ENCODE data around the gene ARHGAP11A. TPM values are rescaled to one million over a fixed set of nuclear protein-coding genes. Genes with fewer than 3 reads are reported as not detected.

ARHGAP11A gene
- total and polyA plus RNA-seq, 10 of the 15 experiments (the other 5 are each of a cell fraction or from before 2014, with no cell fraction given), result 12.4 to 53.6 (median 36.5) TPM

- CTCF ChIA-PET, result interaction anchor here (3.2 kb wide), 1 partner anchor 20 kb away, joined by 14 read pairs; no protein-coding TSS in a partner anchor
- H3K36me3 ChIP-seq (ENCODE audit: control insufficient read depth in 2 of 2, insufficient read depth in 2 of 2, low read length in 1 of 2), result no peaks in the 10 kb centered on the region
- DNase-seq (ENCODE audit: low read depth, low spot score) (no peak), FAIRE-seq (no peak), ATAC-seq (no peak)
- no peak overlapping the region for H3K9ac ChIP-seq (ENCODE audit: control insufficient read depth, insufficient read depth, low read length)
- TF ChIP-seq POU2F2 (IDR thresholded peaks at IDR 0.05; ENCODE audit: borderline replicate concordance, low read depth, low read length) (no peak), LARP7 (IDR thresholded peaks at IDR 0.05) (no peak), CTCF (IDR thresholded peaks at IDR 0.05 in 2 of 3, conservative IDR thresholded peaks at IDR 0.05 in 1 of 3; ENCODE audit: control insufficient read depth in 2 of 3, extremely low read depth in 1 of 3, insufficient read depth in 1 of 3, low read depth in 3 of 3, low read length in 3 of 3) (no peak), ATF3 (IDR thresholded peaks at IDR 0.05; ENCODE audit: borderline replicate concordance, extremely low read depth, low read depth, low read length) (no peak), IRF4 (IDR thresholded peaks at IDR 0.05; ENCODE audit: low read depth, low read length) (no peak), MTA3 (IDR thresholded peaks at IDR 0.05; ENCODE audit: borderline replicate concordance, low read length) (no peak), BACH1 (IDR thresholded peaks at IDR 0.05; ENCODE audit: borderline replicate concordance) (no peak), ZNF207 (IDR thresholded peaks at IDR 0.05; ENCODE audit: borderline replicate concordance) (no peak), FOXM1 (IDR thresholded peaks at IDR 0.05; ENCODE audit: low read depth, low read length) (no peak), ZNF217 (IDR thresholded peaks at IDR 0.05) (no peak), SMAD1 (IDR thresholded peaks at IDR 0.05; ENCODE audit: low read depth, partially characterized antibody) (no peak)
- in situ Hi-C loops (cut with MboI) (no loop called here), intact Hi-C loops (cut with micrococcal nuclease; ENCODE audit: unreplicated experiment) (loop anchor here (10.0 kb wide), 1 partner anchor 62 kb away; no protein-coding TSS in a partner anchor)
- no peaks in the 10 kb centered on the region for H3K9me3 ChIP-seq (replicated peaks; ENCODE audit: control insufficient read depth, insufficient read depth, low read length)
- H3K27ac ChIP-seq (ENCODE audit: control insufficient read depth, insufficient read depth), result no peak overlapping the region
- H3K27me3 ChIP-seq (replicated peaks in 1 of 2; ENCODE audit: control insufficient read depth in 2 of 2, insufficient read depth in 2 of 2, low read length in 1 of 2), result no peaks in the 10 kb centered on the region
- SMC1A ChIA-PET (ENCODE audit: uncharacterized antibody, unreplicated experiment), result no interaction called here
- RAD21 ChIA-PET (ENCODE audit: unreplicated experiment), result no interaction called here
- POLR2A ChIA-PET, result interaction anchor here (0.6 to 0.8 kb wide), 2 partner anchors 21 to 30 kb away, joined by 3 read pairs; no protein-coding TSS in a partner anchor
- no peak overlapping the region for H3K4me2 ChIP-seq (ENCODE audit: control insufficient read depth, insufficient read depth)
- no peak overlapping the region for H2AFZ ChIP-seq (ENCODE audit: control insufficient read depth, low read depth, low read length)
- no peaks in the 10 kb centered on the region for H4K20me1 ChIP-seq (ENCODE audit: control insufficient read depth, insufficient read depth)
- no peak overlapping the region for H3K4me3 ChIP-seq
- WGBS (ENCODE audit: insufficient coverage, insufficient replicate concordance, low lambda C conversion rate, missing lambda C conversion rate), result 93% methylated on average over 3 of the region's 3 CpGs
- no TSS peak for BruUV-seq (replicated peaks)
- no peaks in the 10 kb centered on the region for H3K79me2 ChIP-seq (ENCODE audit: control insufficient read depth, insufficient read depth, low read length)
- peaks cover 3% of the 10 kb centered on the region; the same call in 1 of the 2 replicates for H3K4me1 ChIP-seq (ENCODE audit: control insufficient read depth, insufficient read depth, low read length)
Observed at GRCh38 chr15:32682569-32682968, 67.3 kb downstream of the ARHGAP11A start.
